K562 (cell line): ENCODE measurements around the gene VIPR2. TPM values are rescaled to one million over a fixed set of nuclear protein-coding genes. Genes with fewer than 3 reads are reported as not detected.

Experiments
- ATAC-seq: fragments of 200-7000 bp; cut with Tn5 transposase; 3 replicates; pipeline ENCODE4 v1.9.1; 2020; ENCODE audit warnings: moderate library complexity
- BruUV-seq: library from RNA; stranded (reverse); fragments of 400-500 nt; replicated peaks from 2 replicates; lab custom pipeline; 2021; lab: Mats Ljungman, UMichigan
- CTCF ChIA-PET: fragments of 300-600 bp; formaldehyde crosslinking; extraction: SDS; loops from one replicate; lab custom pipeline; 2021; ENCODE audit warnings: low intra/inter-chr PET ratio; lab: Yijun Ruan, JAX
- POLR2A ChIA-PET: fragments of 300-600, 350-650 bp; sonication (Branson Sonifier 250); formaldehyde crosslinking; extraction: SDS; loops from one replicate; lab custom pipeline; 2021; ENCODE audit warnings: antibody characterized with exemption, inconsistent platforms; lab: Yijun Ruan, JAX
- DNase-seq, 4 experiments: peaks; one replicate each; pipeline versions ENCODE4 v3.0.0 to v3.0.0-alpha.2; 2011 to 2018; ENCODE audit warnings: low spot score in 3 of 4, mixed read lengths in 3 of 4; ENCODE audit errors: extremely low read depth in 1 of 4
- FAIRE-seq: peaks from 2 replicates; lab custom pipeline; 2011; peaks lifted over from hg19 to GRCh38; lab: Jason Lieb, UNC
- H2AFZ ChIP-seq: 2 replicates; pipeline ENCODE4 v1.6.0; 2011; ENCODE audit warnings: low read depth, low read length, control low read depth, inconsistent platforms
- H3K27ac ChIP-seq: fragments of 200-600 bp; 3 replicates; pipeline ENCODE4 v1.8.0; 2011; ENCODE audit warnings: low read depth, mild to moderate bottlenecking, control low read depth, inconsistent platforms, low read length, moderate library complexity, mixed read lengths; ENCODE audit errors: extremely low read depth
- H3K27me3 ChIP-seq, 2 experiments: fragments of 300-600 bp in 1 of 2; 2 replicates in 1 of 2; 3 replicates in 1 of 2; pipeline versions ENCODE4 v1.6.0 to v1.8.0; 2011; ENCODE audit warnings: inconsistent platforms in 2 of 2, low read length in 2 of 2, mild to moderate bottlenecking in 1 of 2, mixed read lengths in 1 of 2, moderate library complexity in 1 of 2; ENCODE audit not compliant: control insufficient read depth in 2 of 2, insufficient read depth in 2 of 2
- H3K36me3 ChIP-seq: fragments of 300-600 bp; 3 replicates; pipeline ENCODE4 v1.8.0; 2011; ENCODE audit warnings: mild to moderate bottlenecking, low read length, inconsistent platforms; ENCODE audit not compliant: control insufficient read depth, insufficient read depth
- H3K4me1 ChIP-seq, 2 experiments: fragments of 200-600 bp in 1 of 2; replicated peaks in 1 of 2; 2 replicates in 1 of 2; 3 replicates in 1 of 2; pipeline versions ENCODE4 v1.5.1 to v1.8.0; 2011; ENCODE audit warnings: inconsistent platforms in 2 of 2, low read length in 2 of 2, mild to moderate bottlenecking in 1 of 2, mixed read lengths in 1 of 2, moderate library complexity in 1 of 2; ENCODE audit not compliant: control insufficient read depth in 2 of 2, insufficient read depth in 2 of 2
- H3K4me2 ChIP-seq: 2 replicates; pipeline ENCODE4 v1.6.1; 2011; ENCODE audit warnings: low read length, control low read depth, inconsistent platforms, mixed read lengths; ENCODE audit not compliant: insufficient read depth
- H3K4me3 ChIP-seq: fragments of 200-600 bp; sonication (generic), shearing (Covaris generic); 2 replicates; pipeline ENCODE4 v1.5.1; 2016; ENCODE audit warnings: control low read depth, inconsistent platforms
- H3K79me2 ChIP-seq: fragments of 200-600 bp; 3 replicates; pipeline ENCODE4 v1.8.0; 2011; ENCODE audit warnings: low read length, inconsistent platforms; ENCODE audit not compliant: control insufficient read depth, insufficient read depth
- H3K9ac ChIP-seq, 2 experiments: 2 replicates each; pipeline versions ENCODE4 v1.6.0 to v1.6.1; 2011; ENCODE audit warnings: low read depth in 2 of 2, low read length in 2 of 2, control low read depth in 1 of 2, inconsistent platforms in 1 of 2, mild to moderate bottlenecking in 1 of 2, mixed read lengths in 1 of 2; ENCODE audit not compliant: insufficient read depth in 1 of 2
- H3K9me1 ChIP-seq: one replicate; pipeline ENCODE4 v1.6.0; 2011; ENCODE audit warnings: inconsistent platforms, mild to moderate bottlenecking, low read length, moderate library complexity; ENCODE audit not compliant: control insufficient read depth, insufficient read depth
- H3K9me3 ChIP-seq: replicated peaks from 2 replicates; pipeline ENCODE4 v1.5.1; 2011; ENCODE audit warnings: low read depth, low read length, inconsistent platforms; ENCODE audit not compliant: control insufficient read depth, insufficient read depth
- H4K20me1 ChIP-seq: replicated peaks from 2 replicates; pipeline ENCODE4 v1.6.1; 2011; ENCODE audit warnings: low read length, inconsistent platforms, mixed read lengths; ENCODE audit not compliant: control insufficient read depth, insufficient read depth
- BRD4 ChIP-seq: fragments of 200-600 bp; sonication (generic); IDR thresholded peaks from 2 replicates; pipeline ENCODE4 v1.6.1; 2017; ENCODE audit warnings: inconsistent platforms
- FIP1L1 ChIP-seq: fragments of 200-400 bp; formaldehyde crosslinking; IDR thresholded peaks from 2 replicates; pipeline ENCODE4 v1.6.1; 2018; ENCODE audit warnings: mild to moderate bottlenecking, low read depth, low read length; ENCODE audit not compliant: poor library complexity, severe bottlenecking
- IRF1 ChIP-seq: sonication (generic); formaldehyde crosslinking; IDR thresholded peaks from 2 replicates; pipeline ENCODE4 v1.8.0; 2022; ENCODE audit warnings: missing genetic modification reagents, mild to moderate bottlenecking, borderline replicate concordance
- MIER1 ChIP-seq: fragments of 450-650 bp; IDR thresholded peaks from 2 replicates; pipeline ENCODE4 v1.6.1; 2016; ENCODE audit warnings: antibody characterized with exemption, mild to moderate bottlenecking, low read depth
- ZC3H4 ChIP-seq: sonication (generic); formaldehyde crosslinking; IDR thresholded peaks from 2 replicates; pipeline ENCODE4 v1.9.0; 2021; ENCODE audit warnings: missing genetic modification reagents, borderline replicate concordance
- ZNF436 ChIP-seq: fragments of 250-450, 450-650 bp; sonication (Bioruptor Pico); formaldehyde crosslinking; IDR thresholded peaks from 2 replicates; pipeline ENCODE4 v1.7.0; 2020; ENCODE audit warnings: mild to moderate bottlenecking
- WGBS: fragments of 100-300 bp; shearing (Covaris generic); methylation state at CpG from one replicate; pipeline ENCODE4 v1.1.6; 2016; ENCODE audit warnings: low coverage, mixed read lengths; ENCODE audit not compliant: insufficient coverage; ENCODE audit errors: missing lambda C conversion rate; 5-methylcytosine and 5-hydroxymethylcytosine counted together
- in situ Hi-C: fragments of 300-500 bp; cut with MboI; formaldehyde crosslinking; loops from 4 replicates; pipeline ENCODE4 v1.15.0; 2018; ENCODE audit warnings: inconsistent platforms, mixed read lengths
- intact Hi-C: fragments of 100-400 bp; cut with micrococcal nuclease; formaldehyde crosslinking; loops from 2 replicates; pipeline ENCODE4 v1.14.2; 2022
- polyA plus RNA-seq, 8 experiments: library from polyadenylated mRNA; depleted of rRNA in 4 of 8; stranded (reverse) in 5 of 8; unstranded in 3 of 8; fragments of >200 nt; fragmentation: Nextera tagmentation in 2 of 8; fragmentation: Illumina TruSeq in 1 of 8; extraction: Ambion mirVana in 2 of 8; extraction: Trizol in 1 of 8; gene quantifications; 2 replicates each; pipeline versions ENCODE4 v1.2.1 to v1.2.3, GENCODE V29; 2011 to 2014; ENCODE audit warnings: inconsistent platforms in 1 of 8, missing spikeins in 1 of 8
- total RNA-seq, 7 experiments: library from RNA; depleted of rRNA in 6 of 7; stranded (reverse); fragments of >200 nt in 6 of 7; fragmentation: Illumina TruSeq in 2 of 7; extraction: Trizol in 2 of 7; gene quantifications; 2 replicates each; pipeline versions ENCODE4 v1.2.1 to v1.2.3, GENCODE V29; 2011 to 2021; ENCODE audit warnings: low replicate concordance in 1 of 7
- TF ChIP-seq, protein P1 (sequence below): fragments of 450-650 bp; IDR thresholded peaks from 2 replicates; pipeline ENCODE4 v1.6.1; 2017; ENCODE audit warnings: mild to moderate bottlenecking, moderate library complexity
- TF ChIP-seq, protein P2 (sequence below): fragments of 450-650 bp; IDR thresholded peaks from 2 replicates; pipeline ENCODE4 v1.6.1; 2016; ENCODE audit warnings: low read depth
- TF ChIP-seq, protein P3 (sequence below): sonication (generic); formaldehyde crosslinking; IDR thresholded peaks from 2 replicates; pipeline ENCODE4 v1.8.0; 2022; ENCODE audit warnings: mild to moderate bottlenecking, missing genetic modification reagents
- TF ChIP-seq, protein P4 (sequence below): fragments of 450-650 bp; conservative IDR thresholded peaks from 2 replicates; pipeline ENCODE4 v1.6.1; 2016; ENCODE audit warnings: missing genetic modification characterization, low read depth, mild to moderate bottlenecking, missing compliant biosample characterization, moderate library complexity

Gene VIPR2
- total and polyA plus RNA-seq, 9 of the 15 experiments (the other 6 are each of a cell fraction or from before 2014, with no cell fraction given), result 0.04 TPM; not detected in 8

DNA sequence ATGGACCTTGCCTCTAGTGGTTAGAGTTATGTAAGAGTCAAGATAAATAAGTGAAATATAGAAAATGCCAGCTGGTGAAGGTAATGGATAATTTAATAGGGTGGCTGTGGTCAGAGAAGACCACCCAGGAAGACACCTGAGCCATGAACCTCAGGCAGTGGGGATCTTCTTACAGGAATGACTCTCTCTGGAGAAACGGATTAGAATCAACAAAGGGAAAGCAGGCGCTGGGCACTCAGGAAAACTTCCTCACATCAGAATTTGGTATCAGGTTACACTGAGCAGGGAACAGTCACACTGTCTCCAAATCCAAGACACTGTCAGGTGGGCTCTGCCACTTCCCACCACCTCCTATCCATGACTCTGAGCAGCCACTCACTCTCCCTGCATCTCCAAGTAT, 155.7 kb downstream of the VIPR2 start:
- no peaks in the 10 kb centered on the region for H3K36me3 ChIP-seq
- no peak overlapping the region for H3K4me3 ChIP-seq
- POLR2A ChIA-PET, result no interaction called here
- no peak overlapping the region for H3K27ac ChIP-seq
- CTCF ChIA-PET, result interaction anchor here (1.4 kb wide), 1 partner anchor 12 kb away, joined by 4 read pairs; no protein-coding TSS in a partner anchor
- BruUV-seq, result no TSS peak
- in situ Hi-C loops, result no loop called here
- peaks cover 0 to 7% of the 10 kb centered on the region in 2 experiments; a peak in 1 of 5 replicates for H3K4me1 ChIP-seq
- H3K9me3 ChIP-seq, result no peaks in the 10 kb centered on the region; the same call in none of the 2 replicates
- DNase-seq, result no peak
- no peaks in the 10 kb centered on the region for H4K20me1 ChIP-seq
- 0% methylated on average over 2 of the region's 2 CpGs for WGBS
- FAIRE-seq, result no peak
- intact Hi-C loops, result no loop called here
- H3K79me2 ChIP-seq, result no peaks in the 10 kb centered on the region
- no peak overlapping the region for H3K9ac ChIP-seq
- H3K27me3 ChIP-seq, result peaks cover 39 to 46% of the 10 kb centered on the region in 2 experiments
- H2AFZ ChIP-seq, result no peak overlapping the region
- H3K4me2 ChIP-seq, result no peak overlapping the region
- no peak for ATAC-seq
- H3K9me1 ChIP-seq, result no peaks in the 10 kb centered on the region
- TF ChIP-seq, protein P1, sequence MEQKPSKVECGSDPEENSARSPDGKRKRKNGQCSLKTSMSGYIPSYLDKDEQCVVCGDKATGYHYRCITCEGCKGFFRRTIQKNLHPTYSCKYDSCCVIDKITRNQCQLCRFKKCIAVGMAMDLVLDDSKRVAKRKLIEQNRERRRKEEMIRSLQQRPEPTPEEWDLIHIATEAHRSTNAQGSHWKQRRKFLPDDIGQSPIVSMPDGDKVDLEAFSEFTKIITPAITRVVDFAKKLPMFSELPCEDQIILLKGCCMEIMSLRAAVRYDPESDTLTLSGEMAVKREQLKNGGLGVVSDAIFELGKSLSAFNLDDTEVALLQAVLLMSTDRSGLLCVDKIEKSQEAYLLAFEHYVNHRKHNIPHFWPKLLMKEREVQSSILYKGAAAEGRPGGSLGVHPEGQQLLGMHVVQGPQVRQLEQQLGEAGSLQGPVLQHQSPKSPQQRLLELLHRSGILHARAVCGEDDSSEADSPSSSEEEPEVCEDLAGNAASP, result no peak
- TF ChIP-seq, protein P2, sequence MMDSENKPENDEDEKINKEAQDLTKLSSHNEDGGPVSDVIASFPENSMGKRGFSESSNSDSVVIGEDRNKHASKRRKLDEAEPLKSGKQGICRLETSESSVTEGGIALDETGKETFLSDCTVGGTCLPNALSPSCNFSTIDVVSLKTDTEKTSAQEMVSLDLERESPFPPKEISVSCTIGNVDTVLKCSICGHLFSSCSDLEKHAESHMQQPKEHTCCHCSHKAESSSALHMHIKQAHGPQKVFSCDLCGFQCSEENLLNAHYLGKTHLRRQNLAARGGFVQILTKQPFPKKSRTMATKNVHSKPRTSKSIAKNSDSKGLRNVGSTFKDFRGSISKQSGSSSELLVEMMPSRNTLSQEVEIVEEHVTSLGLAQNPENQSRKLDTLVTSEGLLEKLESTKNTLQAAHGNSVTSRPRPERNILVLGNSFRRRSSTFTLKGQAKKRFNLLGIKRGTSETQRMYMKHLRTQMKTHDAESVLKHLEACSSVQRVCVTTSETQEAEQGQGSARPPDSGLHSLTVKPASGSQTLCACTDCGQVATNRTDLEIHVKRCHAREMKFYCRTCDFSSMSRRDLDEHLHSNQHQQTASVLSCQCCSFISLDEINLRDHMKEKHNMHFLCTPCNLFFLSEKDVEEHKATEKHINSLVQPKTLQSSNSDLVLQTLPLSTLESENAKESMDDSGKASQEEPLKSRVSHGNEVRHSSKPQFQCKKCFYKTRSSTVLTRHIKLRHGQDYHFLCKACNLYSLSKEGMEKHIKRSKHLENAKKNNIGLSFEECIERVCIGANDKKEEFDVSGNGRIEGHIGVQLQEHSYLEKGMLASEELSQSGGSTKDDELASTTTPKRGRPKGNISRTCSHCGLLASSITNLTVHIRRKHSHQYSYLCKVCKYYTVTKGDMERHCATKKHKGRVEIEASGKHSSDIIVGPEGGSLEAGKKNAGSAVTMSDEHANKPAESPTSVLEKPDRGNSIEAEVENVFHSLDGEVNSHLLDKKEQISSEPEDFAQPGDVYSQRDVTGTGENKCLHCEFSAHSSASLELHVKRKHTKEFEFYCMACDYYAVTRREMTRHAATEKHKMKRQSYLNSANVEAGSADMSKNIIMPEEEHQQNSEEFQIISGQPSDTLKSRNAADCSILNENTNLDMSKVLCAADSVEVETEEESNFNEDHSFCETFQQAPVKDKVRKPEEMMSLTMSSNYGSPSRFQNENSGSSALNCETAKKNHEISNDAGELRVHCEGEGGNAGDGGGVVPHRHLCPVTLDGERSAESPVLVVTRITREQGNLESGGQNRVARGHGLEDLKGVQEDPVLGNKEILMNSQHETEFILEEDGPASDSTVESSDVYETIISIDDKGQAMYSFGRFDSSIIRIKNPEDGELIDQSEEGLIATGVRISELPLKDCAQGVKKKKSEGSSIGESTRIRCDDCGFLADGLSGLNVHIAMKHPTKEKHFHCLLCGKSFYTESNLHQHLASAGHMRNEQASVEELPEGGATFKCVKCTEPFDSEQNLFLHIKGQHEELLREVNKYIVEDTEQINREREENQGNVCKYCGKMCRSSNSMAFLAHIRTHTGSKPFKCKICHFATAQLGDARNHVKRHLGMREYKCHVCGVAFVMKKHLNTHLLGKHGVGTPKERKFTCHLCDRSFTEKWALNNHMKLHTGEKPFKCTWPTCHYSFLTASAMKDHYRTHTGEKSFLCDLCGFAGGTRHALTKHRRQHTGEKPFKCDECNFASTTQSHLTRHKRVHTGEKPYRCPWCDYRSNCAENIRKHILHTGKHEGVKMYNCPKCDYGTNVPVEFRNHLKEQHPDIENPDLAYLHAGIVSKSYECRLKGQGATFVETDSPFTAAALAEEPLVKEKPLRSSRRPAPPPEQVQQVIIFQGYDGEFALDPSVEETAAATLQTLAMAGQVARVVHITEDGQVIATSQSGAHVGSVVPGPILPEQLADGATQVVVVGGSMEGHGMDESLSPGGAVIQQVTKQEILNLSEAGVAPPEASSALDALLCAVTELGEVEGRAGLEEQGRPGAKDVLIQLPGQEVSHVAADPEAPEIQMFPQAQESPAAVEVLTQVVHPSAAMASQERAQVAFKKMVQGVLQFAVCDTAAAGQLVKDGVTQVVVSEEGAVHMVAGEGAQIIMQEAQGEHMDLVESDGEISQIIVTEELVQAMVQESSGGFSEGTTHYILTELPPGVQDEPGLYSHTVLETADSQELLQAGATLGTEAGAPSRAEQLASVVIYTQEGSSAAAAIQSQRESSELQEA, result no peak
- TF ChIP-seq ZNF436 (CRISPR knock-in tag), result no peak
- TF ChIP-seq, protein P3, sequence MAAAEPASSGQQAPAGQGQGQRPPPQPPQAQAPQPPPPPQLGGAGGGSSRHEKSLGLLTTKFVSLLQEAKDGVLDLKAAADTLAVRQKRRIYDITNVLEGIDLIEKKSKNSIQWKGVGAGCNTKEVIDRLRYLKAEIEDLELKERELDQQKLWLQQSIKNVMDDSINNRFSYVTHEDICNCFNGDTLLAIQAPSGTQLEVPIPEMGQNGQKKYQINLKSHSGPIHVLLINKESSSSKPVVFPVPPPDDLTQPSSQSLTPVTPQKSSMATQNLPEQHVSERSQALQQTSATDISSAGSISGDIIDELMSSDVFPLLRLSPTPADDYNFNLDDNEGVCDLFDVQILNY (CRISPR knock-in tag), result no peak
- TF ChIP-seq FIP1L1, result no peak
- TF ChIP-seq MIER1, result no peak
- no peak for TF ChIP-seq ZC3H4 (CRISPR knock-in tag)
- no peak for TF ChIP-seq BRD4
- TF ChIP-seq IRF1 (CRISPR knock-in tag), result no peak
- TF ChIP-seq, protein P4, sequence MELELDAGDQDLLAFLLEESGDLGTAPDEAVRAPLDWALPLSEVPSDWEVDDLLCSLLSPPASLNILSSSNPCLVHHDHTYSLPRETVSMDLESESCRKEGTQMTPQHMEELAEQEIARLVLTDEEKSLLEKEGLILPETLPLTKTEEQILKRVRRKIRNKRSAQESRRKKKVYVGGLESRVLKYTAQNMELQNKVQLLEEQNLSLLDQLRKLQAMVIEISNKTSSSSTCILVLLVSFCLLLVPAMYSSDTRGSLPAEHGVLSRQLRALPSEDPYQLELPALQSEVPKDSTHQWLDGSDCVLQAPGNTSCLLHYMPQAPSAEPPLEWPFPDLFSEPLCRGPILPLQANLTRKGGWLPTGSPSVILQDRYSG (tag), result no peak
